GM18873 (cell line): ENCODE data around the gene PAK1.
"Not testable (repeated sequence)": the region's sequence is repeated elsewhere in the genome, so short reads cannot be mapped to it uniquely, and the experiment has no call there.

Source experiments
- ATAC-seq: cut with Tn5 transposase; IDR thresholded peaks from one replicate; pipeline ENCODE4 v1.9.1; 2021; ENCODE audit warnings: mild to moderate bottlenecking, moderate library complexity, moderate number of reproducible peaks; ENCODE audit not compliant: unreplicated experiment, low FRiP score

Gene PAK1

DNA sequence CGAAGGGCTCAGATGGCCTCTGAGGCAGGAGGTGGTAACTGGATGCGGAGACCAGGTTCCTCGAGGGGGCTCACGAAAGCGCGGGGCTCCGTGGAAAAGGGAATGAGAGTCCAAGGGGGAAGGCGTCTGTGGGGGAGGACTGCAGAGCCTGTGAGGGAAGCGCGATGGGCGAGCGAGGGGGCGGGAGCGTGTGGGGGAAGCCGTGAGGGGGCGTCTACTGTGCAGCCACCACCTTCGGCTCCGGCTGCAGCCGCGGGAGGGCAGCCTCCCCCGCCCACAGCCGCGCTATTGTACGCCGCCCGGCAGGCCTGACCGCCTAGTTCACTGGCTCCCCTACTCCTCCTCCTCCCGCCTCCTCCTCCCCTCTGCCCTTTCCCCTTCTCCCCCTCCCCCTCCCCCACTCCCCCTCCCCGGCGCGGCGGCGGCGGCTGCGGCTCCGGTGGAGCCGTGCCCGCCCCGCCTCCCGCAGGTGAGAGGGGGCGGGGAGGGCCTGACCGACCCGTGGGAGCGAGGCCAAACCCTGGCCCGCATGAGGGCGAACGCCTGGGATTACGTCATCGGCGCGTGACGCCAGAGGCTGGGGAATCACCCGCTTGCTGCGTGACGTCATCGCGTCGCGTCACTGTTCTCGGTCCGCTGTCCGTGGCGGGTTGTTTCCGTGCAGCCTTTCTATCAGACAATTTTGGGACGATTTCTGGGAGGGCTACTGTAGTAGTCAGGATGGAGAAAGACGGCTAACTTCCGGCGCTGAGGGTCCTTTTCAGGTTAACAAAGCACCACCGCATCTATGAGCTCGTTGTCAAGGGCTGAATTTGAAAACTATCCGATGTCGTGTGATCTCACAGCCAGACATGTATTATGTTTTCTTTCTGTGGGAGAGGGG is at the start of gene PAK1:
TSS of gene PAK1 (minus strand) at position 294 of the 883 bp plus-strand sequence. CDS start 81,574 bp downstream, outside the sequence.
- peak; percentile 48 for ATAC-seq

DNA sequence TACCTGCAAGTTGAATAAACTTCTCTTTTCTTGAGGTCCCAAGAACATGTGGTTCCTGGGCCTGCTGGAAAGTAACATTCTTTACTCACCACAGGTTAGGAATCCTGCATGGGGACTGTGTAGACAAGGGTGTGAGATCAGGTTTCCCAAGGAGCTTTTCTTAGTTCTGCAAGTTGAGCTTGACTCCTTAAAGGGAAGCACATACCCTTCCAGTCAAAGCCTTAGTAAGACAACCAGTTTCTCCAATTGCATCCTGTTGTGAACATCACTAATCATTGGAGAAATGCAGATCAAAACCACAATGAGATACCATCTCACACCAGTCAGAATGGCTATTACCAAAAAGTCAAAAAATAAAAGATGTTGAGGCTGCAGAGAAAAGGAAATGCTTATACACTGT is 48.3 kb upstream of the PAK1 start:
- no peak for ATAC-seq

DNA sequence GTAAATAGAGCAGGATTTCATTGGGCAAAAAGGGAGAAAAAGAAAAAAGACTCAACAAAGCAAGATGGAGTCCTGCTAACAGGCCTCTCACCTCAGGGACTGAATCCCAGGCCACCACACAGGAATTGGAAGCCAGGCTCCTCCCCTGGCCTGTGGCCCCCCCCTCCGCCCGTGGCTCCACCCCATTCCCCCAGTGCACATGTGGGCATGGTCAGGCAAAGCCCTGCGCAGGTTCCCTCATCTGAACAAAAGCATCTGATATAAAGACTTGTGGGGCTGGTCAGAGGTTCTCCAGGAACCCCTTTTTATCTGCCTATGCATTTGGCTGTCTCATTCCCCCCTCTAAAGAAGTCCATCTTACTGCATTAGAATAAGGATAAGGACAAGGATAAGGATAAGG is 46.0 kb upstream of the PAK1 start:
- ATAC-seq = no peak

DNA sequence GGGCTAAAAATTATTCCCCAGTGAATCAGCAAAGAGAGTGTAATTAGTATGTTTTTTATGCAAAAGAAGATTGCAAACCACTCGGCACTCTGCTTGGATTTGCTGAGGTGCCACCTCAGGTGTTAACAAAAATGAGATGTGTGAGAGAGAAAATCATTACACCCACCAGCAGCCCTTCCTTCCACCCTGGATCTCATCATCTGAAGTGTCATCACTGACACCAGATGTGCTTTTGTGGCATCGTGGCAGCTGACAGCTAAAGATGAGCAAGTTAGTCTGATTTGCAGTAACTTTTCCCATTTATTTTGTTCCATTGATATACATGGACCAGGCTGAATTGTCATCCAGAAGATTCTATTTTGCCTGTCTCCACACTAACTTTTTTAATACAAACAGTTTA is 44.6 kb upstream of the PAK1 start:
- ATAC-seq = no peak

DNA sequence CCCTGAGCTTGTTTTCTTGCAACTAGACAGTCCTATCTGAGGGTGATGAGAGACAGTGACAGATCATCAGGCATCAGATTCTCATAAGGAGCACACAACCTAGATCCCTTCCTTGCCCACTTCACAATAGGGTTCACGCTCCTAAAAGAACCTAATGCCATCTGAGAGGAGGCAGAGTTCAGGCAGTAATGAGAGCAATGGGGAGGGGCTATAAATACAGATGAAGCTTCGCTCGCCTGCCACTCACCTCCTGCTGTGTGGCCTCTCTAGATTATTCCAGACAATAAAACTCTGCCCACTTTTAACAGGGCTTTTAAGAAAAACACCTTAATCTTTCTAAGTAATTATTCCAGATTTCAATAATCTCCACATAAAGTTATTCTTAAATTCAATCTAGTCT is 43.9 kb upstream of the PAK1 start:
- no peak for ATAC-seq

DNA sequence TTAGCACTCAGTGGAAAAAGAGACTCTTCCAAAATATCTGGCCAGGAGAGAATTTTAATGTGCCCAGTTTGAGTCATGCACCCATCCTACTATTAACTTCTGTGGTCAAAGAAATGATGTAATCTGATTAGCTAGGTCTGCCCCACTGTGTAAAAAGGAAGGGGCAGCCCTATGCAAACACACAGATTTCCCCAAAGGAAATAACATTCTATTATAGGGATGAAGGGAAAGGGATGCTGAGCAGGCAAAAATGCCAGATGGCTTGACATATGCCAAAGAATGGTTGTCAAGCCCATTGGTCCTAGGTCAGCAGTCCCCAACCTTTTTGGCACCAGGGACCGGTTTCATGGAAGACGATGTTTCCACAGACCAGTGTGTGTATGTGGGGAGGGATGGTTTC is 43.3 kb upstream of the PAK1 start:
- ATAC-seq = no peak

DNA sequence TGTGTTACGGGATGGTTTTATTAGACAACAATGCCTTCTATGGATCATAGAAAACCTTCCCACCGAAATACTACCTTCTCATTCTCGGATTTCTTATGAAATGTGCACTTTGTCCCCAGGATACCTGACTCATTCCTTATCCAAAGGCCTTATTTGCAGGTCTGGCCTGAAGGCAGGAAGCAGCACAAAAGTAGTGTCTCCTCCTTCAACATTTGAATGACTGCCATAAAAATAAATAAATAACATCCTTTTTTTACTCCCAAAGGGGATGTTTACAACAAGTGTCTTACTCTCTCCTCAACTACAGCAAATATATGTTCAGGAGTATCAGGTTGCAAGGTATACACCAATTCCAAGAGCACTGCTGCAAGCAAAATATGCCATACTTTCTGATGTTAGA is 41.6 kb upstream of the PAK1 start:
- ATAC-seq = no peak

DNA sequence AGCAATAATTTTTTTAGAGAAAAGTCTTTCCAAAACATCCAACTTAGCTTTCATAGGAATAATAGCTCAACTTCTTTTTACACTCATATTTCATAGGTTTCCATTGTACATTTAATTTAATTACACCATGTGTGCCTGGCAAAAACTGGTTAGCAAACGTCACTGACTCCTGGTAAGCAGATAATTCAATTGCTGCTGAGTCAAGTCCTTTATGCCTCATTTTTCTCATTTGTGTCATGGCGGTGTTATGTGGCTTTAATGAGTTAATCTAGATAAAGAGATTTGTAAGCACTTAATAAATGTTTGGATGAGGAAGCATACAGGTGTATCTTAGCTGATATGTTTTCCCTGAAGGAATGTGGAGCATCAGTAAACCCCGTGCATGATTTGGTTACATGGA is 41.2 kb upstream of the PAK1 start:
- ATAC-seq = no peak

DNA sequence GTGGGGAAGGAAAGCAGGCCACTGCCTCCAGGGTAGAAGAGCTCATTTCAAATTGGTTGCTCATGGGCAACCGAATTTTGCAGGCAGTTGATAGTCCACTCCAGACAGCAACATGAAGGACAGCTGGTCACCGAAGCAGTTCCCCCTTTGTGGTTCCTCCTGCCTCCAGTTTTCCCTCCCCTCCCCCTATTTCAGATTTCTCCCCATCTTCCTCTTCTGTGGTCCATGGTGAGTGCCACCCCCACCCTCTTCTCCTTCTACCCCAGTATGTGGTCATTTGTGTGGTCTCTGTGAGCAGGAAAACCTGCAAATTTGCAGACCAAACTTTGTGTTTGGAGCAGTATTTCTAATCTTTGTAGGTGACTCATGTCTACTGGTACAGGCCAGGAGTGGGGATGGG is 38.2 kb upstream of the PAK1 start:
- ATAC-seq = no peak

DNA sequence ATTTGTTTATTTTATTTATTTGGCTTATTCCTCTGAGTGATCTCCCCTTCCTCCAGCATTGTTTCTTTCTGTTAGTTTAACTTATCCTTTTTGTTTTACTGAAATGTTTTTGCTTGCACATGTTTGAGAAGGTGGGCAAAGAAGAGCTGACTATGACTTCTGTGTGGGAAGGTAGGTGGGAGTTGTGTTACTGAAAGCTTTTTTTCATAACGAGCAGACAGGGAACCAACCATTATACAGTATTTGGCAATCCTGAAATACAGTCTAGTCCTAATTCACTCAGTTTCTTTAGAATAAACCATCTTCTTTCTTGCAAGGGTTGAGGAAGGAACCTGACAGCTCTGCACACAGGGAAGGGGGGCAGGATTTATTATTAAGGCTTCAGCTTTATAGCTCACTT is 37.0 kb upstream of the PAK1 start:
- no peak for ATAC-seq

DNA sequence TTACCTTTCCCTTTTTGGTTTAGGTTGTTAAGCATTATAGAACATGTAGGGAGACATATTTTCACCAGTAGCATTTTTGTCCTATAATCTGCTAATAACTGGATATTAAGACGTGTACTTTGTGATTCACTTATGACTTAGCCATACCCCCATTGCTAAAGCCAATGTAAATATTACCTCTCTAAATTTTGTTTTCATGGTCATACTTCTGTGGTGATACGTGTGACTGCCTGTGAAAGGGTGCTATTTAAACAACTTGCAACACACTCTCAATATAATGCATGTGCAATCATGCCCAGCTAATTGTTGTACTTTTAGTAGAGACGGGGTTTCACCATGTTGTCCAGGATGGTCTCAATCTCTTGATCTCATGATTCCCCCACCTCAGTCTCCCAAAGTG is 36.2 kb upstream of the PAK1 start:
- no peak for ATAC-seq

DNA sequence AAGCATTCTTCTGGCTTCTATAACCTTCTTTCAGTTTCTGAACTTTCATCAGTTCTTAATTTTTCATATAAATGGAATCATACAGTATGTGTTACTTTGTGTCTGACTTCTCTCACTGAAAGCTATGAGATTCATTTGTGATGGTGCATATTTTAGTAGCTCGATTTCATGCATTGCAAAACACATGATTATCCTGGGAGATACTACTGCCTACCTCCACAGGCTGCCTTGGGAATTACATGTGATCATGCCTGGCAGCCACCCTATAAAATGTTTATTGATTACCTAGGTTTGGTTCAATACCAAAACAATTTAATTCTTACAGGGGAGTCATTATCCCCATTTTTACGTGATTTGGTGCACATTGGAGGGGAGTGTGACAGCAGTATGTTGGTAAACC is 34.1 kb upstream of the PAK1 start:
- ATAC-seq = no peak

DNA sequence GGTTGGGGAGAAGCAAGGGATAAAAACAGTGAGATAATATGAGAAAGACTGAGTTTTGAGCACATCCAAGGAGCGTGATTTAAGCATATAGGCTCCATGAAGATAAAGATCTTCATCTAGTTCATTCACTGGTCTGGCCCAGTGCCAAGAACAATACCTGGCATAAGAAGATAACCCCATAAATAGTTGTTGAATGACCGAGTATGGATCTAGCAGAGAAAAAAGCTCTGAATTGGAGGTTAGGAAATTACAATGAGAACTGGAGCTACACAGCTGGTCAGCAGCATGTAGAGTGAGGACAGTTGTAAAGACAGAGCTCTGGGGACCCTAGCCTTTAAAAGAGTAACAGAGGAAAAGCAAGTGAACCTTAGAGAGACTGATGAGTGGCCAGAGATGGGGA is 33.0 kb upstream of the PAK1 start:
- ATAC-seq = no peak

DNA sequence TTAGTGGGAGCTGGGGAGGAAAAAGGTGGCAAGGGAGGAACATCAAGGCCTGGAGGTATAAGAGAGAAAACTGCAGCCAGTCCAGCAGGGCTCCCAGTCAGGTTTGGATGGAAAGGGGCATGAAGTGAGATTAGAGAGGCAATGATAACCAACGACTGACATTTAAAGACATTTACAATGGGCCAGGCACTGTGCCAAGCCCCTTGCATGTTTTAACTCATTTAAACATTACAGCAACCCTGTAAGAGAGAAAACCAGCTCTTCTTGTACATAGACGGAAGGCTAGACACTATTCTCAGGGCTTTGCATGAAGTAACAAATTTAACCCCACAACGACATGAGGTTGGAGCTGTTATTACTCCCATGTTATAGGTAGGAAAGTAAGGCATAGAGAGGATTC is 32.1 kb upstream of the PAK1 start:
- no peak for ATAC-seq

DNA sequence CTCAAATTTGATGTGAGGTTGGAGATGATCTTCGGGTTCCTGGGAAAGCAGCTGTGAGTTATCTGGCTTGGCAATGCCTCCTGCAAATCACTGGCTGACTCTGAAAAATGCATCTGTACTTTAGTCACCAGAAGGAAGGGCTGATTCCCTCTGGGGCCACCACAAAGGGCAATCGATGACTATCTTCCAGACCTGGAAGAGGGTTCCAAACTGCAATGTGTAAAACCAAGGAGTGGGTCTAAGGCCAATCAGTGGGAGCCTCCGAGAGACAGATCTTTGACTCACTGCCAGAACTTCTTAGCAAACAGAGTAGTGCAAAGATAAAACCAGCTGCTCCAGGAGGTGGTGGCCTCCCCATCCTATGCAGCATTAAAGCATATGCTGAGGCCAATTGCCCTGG is 29.1 kb upstream of the PAK1 start:
- ATAC-seq = no peak

DNA sequence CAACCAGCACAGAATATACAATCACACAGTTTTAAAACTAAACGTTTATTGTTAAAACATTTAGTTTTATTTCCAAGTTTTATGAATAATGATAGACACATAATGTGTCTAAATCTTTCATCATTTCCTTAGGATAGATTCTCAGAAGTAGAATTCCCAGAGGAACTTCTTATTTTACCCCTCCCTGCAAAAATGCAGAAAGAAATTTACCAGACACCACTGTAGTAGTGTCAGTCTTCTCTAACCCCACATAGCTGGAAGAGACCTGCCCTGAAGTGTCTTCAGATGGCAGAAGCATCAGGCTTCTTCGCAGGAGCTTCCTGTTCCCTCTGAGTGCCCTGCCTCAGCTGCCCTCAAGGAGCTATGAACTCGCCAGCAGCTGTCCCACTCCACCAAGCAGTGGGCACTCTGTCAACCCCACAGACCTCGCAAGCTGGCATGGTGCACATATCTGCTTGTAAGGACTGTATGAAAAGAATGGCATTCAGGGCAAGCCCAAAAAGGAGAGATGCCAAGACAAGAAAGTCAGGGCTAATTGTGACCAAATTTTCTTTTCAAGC is 28.5 kb upstream of the PAK1 start:
- no peak for ATAC-seq

DNA sequence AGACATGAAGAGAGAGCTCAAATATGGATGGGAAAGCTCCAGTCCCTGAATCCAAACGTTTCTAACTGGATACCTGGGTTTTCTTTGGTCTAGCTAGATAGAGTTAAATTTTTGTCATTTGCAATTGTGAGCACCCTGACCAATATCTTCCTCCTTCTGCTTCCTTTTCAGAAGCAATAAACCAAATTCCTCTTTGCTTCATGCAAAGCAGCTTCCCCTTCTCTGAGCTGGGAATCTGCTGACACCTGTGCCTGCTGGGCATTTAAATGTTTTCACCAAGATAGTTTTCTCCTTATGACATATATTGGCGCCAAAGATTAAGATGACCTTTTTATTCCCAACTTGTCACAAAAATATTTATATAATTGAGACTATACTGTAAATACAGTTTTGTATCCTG is 27.9 kb upstream of the PAK1 start:
- no peak for ATAC-seq

DNA sequence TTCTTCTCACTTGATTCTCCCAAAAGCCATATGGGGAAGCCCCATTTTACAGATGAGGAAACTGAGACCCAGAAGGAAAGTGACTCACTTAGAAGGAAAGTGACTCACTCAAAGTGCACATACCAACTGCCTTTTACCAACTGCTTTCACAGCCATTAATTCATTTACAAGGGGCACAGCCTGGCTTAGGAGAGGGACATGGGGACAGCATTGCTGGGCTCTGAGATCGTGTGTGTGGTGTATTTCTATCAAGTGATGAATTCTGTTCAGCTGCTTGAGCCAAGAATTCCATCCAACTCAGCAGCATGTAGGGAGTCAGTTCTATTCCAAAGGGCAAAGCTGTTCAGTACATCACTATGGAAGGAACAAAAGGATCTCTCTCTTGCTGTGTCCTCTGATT is 23.5 kb upstream of the PAK1 start:
- no peak for ATAC-seq

DNA sequence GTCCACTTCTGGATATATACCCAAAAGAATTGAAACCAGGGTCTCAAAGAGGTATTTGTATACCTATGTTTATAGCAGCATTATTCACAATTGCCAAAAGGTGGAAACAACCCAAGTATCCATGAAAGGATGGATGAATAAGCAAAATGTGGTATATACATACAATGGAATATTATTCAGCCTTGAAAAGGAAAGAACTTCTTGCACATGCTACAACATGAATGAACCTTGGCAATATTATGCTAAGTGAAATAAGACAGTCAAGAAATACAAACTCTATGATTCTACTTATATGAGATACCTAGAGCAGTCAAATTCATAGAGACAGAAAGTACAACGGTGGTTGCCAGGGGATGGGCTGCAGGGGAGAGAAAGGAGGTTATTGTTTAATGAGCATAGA is 21.6 kb upstream of the PAK1 start:
- ATAC-seq = no peak

DNA sequence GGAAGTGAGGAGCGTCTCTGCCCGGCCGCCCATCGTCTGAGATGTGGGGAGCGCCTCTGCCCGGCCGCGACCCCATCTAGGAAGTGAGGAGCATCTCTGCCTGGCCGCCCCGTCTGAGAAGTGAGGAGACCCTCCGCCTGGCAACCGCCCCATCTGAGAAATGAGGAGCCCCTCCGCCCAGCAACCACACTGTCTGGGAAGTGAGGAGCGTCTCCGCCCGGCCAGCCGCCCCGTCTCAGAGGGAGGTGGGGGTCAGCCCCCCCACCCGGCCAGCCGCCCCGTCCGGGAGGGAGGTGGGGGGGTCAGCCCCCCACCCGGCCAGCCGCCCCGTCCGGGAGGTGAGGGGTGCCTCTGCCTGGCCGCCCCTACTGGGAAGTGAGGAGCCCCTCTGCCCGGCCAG is 16.1 kb upstream of the PAK1 start:
- ATAC-seq = not testable (repeated sequence)

DNA sequence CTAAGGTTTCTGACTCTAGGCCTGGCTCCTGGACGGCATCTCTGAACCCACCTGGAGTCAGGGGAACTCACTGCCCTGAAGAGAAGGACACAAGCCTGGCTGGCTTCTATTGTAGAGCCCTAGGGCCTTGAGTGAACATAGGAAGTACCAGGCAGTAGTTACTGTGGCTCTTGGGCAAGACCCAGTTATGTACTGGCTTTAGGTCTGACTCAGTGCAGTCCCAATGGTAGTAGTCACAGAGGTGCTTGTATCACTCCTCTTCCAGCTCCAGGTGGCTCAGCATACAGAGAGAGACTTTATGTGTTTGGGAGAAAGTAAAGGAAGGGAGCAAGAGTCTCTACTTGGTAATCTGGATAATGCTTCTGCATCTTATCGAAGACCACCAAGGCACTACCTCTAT is 13.9 kb upstream of the PAK1 start:
- ATAC-seq = no peak

DNA sequence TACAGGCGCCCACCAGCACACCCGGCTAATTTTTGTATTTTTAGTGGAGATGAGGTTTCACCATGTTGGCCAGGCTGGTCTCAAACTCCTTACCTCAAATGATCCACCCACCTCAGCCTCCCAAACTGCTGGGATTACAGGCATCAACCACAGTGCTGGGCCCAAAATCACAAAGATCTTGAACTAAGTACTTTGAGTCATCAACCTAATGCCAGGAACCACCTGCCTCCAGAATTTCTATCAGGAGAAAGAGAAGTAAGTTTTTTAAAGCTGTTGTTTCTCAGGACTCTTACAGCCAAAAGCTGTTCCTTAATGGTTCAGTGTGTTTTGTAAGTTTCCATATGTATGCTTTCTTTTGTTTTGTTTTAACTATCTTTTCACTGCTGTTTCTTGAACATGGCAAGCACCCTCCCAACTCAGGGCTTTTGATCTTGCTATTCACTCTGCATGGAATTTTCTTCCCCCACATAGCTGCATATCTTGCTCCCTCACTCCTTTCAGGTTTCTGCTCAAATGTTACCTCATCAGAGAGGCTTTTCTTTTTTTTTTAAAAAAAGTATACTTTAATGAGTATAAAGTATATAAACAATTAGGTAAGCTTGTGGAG is 6.0 kb upstream of the PAK1 start:
- ATAC-seq = no peak
